ENCODE measurements around the gene HNRNPLL. TPM values are rescaled to one million over a fixed set of nuclear protein-coding genes. Genes with fewer than 3 reads are reported as not detected.

The HNRNPLL gene
- total and polyA plus RNA-seq, 2 of the 8 experiments (the other 6 are each of a cell fraction or from before 2014, with no cell fraction given), result 18.6 to 69.3 TPM

DNA sequence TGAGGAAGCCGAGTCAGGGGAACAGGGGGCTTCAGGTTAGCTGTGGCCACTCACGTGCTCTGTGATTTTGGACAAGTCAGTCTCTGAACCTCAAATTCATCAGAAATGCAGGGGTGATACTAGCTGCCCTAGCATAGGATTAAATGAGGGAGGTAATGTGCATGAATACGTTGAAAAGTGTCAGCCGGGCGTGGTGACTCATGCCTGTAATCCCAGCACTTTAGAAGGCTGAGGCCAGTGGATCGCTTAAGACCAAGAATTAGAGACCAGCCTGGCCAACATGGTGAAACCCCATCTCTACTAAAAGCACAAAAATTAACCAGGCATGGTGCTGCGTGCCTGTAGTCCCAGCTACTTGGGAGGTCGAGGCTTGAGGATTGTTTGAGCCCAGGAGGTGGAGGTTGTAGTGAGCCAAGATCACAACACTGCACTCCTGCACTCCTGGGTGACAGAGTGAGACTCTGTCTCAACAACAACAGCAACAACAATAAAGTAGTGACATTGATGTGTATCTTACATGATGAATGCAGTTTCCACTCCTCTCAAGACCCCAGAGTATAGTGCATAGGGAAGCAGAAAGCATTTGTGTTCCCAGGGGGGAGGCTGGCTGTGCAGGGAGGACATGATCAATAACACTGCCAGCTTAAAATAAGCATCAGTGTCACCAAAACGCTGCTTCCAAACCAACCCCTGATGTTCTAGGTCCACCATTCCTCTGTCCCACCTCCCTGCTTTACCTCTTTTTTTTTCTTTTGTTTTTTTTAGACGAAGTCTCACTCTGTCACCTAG lies 68.8 kb downstream of the HNRNPLL start (continued):
- TF ChIP-seq CEBPB (IDR thresholded peaks at IDR 0.05; ENCODE audit: low read depth, low read length) (no peak), RXRA (IDR thresholded peaks at IDR 0.05; ENCODE audit: insufficient read depth, low read depth, low read length) (no peak), SIN3A (conservative IDR thresholded peaks at IDR 0.05 in 1 of 2, IDR thresholded peaks at IDR 0.05 in 1 of 2; ENCODE audit: low read depth in 1 of 2, low read length in 2 of 2) (no peak), ZNF274 (IDR thresholded peaks at IDR 0.05; ENCODE audit: borderline replicate concordance, extremely low read depth, low read length) (no peak), TEAD4 (IDR thresholded peaks at IDR 0.05; ENCODE audit: low read depth, low read length) (no peak), RAD21 (IDR thresholded peaks at IDR 0.05 in 1 of 2, conservative IDR thresholded peaks at IDR 0.05 in 1 of 2; ENCODE audit: low read depth in 2 of 2, low read length in 2 of 2) (no peak)

All from H1 (cell line).